ENCODE data around the gene GNAT2. TPM values are rescaled to one million over a fixed set of nuclear protein-coding genes. Genes with fewer than 3 reads are reported as not detected.

The GNAT2 gene
- total and polyA plus RNA-seq, 10 of the 15 experiments (the other 5 are each of a cell fraction or from before 2014, with no cell fraction given): 0.08 to 1.3 (median 0.41) TPM

GRCh38 chr1:109637446-109637845 lies 18.0 kb upstream of the GNAT2 start:
- POLR2A ChIA-PET: interaction anchor here (0.5 to 1.3 kb wide), 3 partner anchors 89 to 310 kb away, joined by 3 to 5 read pairs (median 4); partner anchors contain the start of gene GNAI3
- FAIRE-seq: no peak

More at GRCh38 chr1:109637446-109637845, 18.0 kb upstream of the GNAT2 start:
- ChIA-PET RAD21 (ENCODE audit: unreplicated experiment) (interaction anchor here (0.6 to 7.3 kb wide), 5 partner anchors 12 to 347 kb away, joined by 3 to 106 read pairs (median 3); partner anchors contain the start of genes AHCYL1 and GSTM1), CTCF (interaction anchor here (0.8 to 10.7 kb wide), 12 partner anchors 14 to 373 kb away, joined by 3 to 299 read pairs (median 4); partner anchors contain the start of genes AHCYL1, GNAI3, GSTM1 and GSTM4), SMC1A (ENCODE audit: uncharacterized antibody, unreplicated experiment) (interaction anchor here (0.8 to 9.1 kb wide), 8 partner anchors 12 to 348 kb away, joined by 3 to 117 read pairs (median 6); partner anchors contain the start of gene AHCYL1)
- in situ Hi-C loops (cut with MboI): no loop called here
- Histone ChIP-seq H3K9ac (ENCODE audit: control insufficient read depth, insufficient read depth, low read length) (no peak overlapping the region), H4K20me1 (ENCODE audit: control insufficient read depth, insufficient read depth) (no peaks in the 10 kb centered on the region), H3K4me3 (no peak overlapping the region), H3K4me1 (ENCODE audit: control insufficient read depth, insufficient read depth, low read length) (peaks cover 14% of the 10 kb centered on the region), H3K27me3 (replicated peaks in 1 of 2; ENCODE audit: control insufficient read depth in 2 of 2, insufficient read depth in 2 of 2, low read length in 1 of 2) (no peaks in the 10 kb centered on the region), H3K79me2 (ENCODE audit: control insufficient read depth, insufficient read depth, low read length) (no peaks in the 10 kb centered on the region), H3K27ac (ENCODE audit: control insufficient read depth, insufficient read depth) (no peak overlapping the region), H3K9me3 (replicated peaks; ENCODE audit: control insufficient read depth, insufficient read depth, low read length) (no peaks in the 10 kb centered on the region), H2AFZ (ENCODE audit: control insufficient read depth, low read depth, low read length) (no peak overlapping the region), H3K4me2 (ENCODE audit: control insufficient read depth, insufficient read depth) (no peak overlapping the region), H3K36me3 (ENCODE audit: control insufficient read depth in 2 of 2, insufficient read depth in 2 of 2, low read length in 1 of 2) (no peaks in the 10 kb centered on the region)
- intact Hi-C loops (cut with micrococcal nuclease; ENCODE audit: unreplicated experiment): no loop called here
- no peak for TF ChIP-seq RBBP5 (conservative IDR thresholded peaks at IDR 0.05)
- TF ChIP-seq SIN3A (IDR thresholded peaks at IDR 0.05; ENCODE audit: low read depth, low read length): no peak
- TF ChIP-seq FOXK2 (IDR thresholded peaks at IDR 0.05): no peak
- no peak for TF ChIP-seq PKNOX1 (IDR thresholded peaks at IDR 0.05)
- TF ChIP-seq BCLAF1 (IDR thresholded peaks at IDR 0.05): no peak
- no peak for TF ChIP-seq SIX5 (IDR thresholded peaks at IDR 0.05; ENCODE audit: low read depth, low read length, severe bottlenecking)
- no peak for TF ChIP-seq MTA3 (IDR thresholded peaks at IDR 0.05; ENCODE audit: borderline replicate concordance, low read length)
- no peak for TF ChIP-seq ZNF207 (IDR thresholded peaks at IDR 0.05; ENCODE audit: borderline replicate concordance)
- BruUV-seq (replicated peaks): no TSS peak
- ATAC-seq (no peak), DNase-seq (ENCODE audit: low read depth, low spot score) (no peak)
- WGBS (ENCODE audit: insufficient coverage, insufficient replicate concordance, low lambda C conversion rate, missing lambda C conversion rate): 74% methylated on average over 7 of the region's 7 CpGs

Data from GM12878 (cell line).